Stimulated activated CD8-positive, alpha-beta memory T cell treated with anti-CD3 and anti-CD28 coated beads, Interleukin-4, amount 100 ng/mL, for 4 hours (primary cell): Measurements from ENCODE around the gene SLC12A6.
A peak's percentile ranks its signal among the peaks of the same experiment; 100 is the strongest.

ENCODE experiments used
- DNase-seq, 2 donors: peaks; one replicate each; pipeline ENCODE4 v3.0.0-alpha.2; 2020; ENCODE audit warnings: low read depth in 2 of 2, low spot score in 1 of 2

The SLC12A6 gene

DNA sequence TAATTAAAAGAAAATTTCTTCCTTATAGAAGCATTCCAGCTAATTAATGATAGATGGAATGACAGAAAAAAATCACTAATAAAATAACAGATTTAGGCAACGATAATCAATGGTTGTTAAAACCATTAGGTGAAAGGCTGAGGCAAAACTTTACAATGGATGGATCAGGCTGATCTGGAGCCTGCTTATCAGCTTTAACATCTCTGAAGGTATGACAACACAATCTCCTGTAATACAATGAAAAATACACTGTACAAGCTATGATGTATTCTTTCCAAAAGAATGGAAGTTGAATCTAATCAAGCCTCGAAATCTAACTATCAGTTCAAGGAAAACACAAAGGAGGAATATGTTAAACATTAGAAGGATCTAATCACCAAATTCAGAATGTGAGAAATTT, 73.5 kb downstream of the SLC12A6 start:
- no peak for DNase-seq

DNA sequence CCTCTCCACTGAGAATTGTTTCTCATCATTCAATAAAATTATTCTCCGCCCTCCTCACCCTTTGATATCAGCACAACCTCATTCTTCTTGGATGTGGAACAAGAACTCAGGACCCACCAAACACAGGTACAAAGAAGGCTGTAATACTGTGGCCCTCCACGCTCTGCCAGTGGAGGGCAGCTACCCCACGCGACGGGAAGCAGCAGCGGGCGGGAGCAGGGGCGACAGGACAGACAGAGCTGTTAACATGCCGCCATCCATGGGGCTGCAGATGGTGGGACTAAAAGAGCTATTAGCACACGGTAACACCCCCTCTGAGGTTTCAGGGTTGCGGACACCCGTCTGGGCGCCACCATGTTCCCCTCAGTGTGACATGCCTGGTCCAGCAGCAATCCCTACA, 75.2 kb downstream of the SLC12A6 start:
- no peak for DNase-seq

DNA sequence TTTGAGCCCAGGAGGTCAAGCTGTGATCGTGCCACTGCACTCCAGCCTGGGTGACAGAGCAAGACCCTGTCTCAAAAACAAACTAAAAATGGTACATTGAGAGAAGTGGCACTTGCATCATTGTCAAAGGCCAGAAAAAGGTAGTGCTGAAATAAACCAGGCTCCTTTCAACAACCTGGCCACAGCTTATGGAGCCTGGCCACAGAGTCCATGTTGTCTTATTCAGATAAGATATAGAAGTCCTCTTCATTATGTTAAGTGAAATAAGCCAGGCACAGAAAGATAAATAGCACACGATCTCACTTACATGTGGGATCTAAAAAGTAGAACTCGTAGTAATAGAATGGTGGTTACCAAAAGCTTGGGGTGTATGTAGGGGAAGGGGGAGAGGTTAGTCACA, 78.0 kb downstream of the SLC12A6 start:
- no peak for DNase-seq

DNA sequence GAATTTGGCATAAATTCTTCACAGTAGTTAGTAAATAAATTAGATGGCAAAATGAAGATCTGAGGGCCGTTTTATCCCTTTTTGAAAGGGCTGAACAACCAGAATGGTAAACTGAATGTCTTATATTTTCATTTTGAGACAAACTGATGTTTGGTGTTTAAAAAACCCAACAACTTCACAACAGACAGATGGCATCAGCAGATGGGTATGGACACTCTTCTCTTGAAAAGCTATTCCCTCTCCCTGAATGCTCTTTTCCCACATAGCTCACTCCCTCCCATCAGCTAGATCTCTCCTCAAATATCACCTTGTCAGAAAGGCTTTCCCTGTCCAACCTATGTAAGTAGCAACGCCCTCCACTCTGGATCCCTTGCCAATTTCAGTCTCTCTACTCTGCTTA, 79.4 kb downstream of the SLC12A6 start:
- no peak for DNase-seq

DNA sequence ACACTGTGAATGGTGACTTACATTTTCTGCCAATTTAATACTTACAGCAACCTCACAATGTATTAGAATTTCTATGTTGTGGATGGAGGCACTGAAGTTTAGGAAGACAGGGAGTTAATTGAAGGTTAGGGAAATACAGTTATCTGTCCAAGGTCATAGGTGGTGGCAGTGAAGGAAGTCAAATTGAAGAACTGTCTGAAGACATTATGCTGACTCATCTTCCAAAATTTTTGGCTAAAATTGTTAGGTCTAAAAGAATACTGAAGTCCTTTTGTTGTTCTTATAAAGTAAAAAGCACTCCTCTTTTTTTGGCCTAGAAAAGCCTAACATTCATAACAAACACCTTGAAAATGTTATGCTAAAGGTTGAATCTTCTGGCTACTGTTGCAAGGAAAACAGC, 85.0 kb downstream of the SLC12A6 start:
- DNase-seq = no peak

DNA sequence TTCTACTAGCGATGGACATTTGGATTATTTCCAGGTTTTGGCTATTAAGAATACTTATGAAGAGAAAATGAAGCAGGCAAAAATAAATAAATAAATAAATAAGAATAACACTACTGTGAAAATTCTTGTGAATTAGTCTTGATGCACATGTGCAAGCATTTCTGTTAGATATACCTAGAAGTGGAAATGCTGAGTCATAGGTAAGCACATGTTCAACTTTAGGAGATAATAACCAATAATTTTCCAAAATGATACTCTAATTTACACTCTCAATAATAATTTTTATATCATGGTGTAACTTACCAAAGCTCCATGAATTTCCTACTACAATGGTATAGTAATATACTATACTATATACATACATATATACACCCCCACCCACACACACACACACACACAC, 89.4 kb downstream of the SLC12A6 start:
- DNase-seq = no peak

DNA sequence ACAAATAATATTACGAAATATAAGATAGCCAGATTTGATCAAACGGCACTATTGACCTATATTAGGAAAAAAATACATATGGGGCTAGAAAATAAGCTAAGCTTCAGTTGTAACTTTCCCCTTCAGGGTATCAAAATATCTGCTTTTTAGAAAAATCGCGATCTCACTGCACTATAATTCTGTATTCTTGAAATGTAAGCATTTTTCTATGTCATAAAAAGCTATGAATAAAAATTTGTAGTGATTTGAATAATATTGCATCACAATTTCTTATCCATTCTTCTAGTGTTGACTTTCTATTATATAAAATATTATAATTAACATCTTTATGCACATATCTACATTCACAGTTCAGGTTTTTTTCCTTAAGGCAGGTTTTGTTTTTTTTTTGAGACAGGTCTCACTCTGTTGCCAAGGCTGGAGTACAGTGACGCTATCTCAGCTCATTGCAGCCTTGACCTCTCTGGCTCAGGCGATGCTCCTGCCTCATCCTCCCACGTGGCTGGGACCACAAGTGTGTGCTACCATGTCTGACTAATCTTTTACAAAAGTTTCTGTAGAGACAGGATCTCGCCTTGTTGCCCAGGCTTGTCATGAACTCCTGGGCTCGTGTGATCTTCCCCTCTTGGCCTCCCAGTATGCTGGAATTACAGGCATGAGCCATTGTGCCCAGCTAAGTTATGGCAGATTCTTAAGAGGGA, 91.2 kb downstream of the SLC12A6 start:
- DNase-seq = no peak

DNA sequence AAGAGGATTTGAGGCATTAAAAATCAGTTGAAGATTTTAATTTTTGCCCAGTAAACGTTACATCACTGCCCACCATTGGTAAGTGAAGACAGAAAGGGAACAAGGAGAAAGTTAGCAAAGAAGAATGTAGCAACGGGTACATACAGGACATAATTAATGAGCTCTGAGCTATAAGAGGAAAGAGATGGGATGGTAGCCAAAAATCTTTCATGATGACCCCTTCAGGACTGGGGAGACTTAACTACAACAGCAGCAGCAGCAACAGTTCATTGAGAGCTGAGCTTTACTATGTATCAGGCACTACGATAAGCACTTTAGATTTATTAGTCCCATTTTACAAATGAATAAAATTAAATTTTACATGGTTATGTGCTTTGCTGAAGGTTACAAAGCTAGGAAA, 94.4 kb downstream of the SLC12A6 start:
- DNase-seq = no peak

DNA sequence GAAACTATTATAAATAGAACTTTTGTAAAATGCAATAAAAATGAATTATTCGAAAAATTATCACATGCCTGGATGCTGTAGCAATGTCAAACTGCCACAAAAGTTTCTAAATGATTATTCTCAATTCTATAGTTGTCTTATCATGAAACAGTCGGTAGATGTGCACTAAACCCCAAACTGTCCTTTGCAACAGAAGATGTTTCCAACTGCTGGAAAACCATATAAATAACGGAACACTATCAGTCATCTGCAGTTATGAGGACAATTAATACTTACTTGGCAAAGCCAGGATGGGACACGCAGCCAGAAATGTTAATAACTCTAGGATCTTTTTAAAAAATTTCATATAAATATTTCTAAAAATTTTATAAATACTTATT, 95.3 kb downstream of the SLC12A6 start:
- DNase-seq = no peak

DNA sequence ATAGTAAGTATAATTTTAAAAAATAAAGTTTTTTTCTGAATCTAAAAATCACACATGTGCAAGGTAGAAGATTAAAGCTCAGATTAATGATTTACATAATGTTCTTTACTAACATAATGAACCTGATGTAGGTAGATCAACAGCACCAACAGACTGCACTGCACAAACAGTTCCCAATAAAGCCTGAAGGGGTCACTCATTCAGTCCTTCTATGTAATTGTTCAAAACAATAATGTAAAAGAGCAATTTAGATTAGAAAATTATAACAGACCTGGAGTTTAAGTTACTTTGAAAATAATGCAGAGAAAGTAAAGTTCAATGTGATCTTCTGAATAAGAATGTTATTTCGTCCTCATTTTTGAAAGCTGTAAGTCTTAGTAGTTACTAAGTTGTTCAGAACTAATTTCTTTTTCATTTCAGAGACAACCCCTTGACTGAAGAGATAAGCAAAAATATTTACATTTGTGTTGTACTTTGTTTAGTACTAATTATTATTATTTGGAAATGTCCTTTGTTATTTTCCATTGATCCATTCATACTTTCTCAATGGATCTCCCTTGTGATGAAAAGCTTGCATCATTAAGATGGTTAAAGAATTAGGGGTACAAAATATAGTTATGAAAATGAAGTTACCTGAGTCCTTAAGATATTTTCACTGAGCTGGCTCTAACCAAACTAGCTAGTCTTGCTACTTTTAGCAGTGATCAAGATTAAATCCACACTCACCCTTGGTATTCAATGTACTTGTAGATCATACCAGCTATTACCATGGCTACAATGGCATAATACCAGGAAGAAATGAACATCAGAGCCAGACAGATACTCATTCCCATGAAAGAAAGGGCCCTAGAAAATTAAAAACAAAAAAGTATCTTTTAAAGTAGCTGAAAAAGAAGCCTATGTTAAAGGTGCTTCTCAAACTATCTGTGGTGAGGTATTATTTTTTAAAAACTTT, 95.9 kb downstream of the SLC12A6 start:
- DNase-seq = no peak

DNA sequence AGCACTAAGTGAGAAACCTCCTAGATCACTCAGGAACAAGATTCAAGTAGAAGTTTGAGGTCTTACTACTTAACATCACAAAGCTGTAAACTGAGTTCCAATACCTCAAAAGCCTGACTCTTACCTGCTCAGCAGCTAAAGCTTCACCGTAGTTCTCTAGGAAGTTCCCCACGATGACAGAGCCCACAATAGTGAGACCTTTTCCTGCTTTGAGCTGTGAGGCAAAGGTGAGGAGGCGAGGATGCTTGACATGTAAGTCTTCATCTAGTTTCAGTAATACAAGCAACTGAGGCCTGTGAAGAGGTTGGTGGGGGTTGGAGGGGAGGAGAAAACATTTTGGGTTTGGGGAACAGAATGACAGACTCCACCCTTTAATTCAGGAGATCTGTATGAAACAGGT, 97.0 kb downstream of the SLC12A6 start:
- DNase-seq = no peak

DNA sequence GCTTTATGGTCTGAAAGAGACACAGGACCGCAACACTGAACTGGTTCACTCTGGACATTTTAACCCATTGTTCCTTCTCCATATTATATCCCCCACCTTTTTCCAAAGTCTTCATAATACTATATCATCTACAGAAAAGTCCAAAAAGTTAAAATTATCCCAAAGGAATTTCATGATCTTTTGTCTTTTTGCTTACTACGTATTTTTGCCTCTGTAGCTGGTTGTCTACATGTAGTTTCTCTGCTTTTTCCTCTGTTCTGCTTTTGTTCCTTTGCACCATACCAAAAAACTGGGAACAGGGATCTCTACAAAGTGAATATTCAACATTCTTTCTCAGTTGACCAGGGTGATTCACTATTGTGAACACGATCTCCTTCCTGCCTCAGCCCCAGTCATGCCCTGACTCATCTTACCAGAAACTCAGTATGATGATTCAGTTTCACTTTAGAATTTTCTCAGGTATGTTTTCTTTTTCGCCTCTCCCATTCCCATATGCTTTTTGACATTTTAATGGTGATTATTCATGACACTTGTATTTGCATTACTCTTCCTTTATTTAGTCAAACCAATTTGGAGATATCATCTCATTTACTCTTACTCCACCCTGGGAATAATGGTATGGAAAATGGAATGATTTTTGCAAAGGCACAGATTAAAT, 98.3 kb downstream of the SLC12A6 start:
- no peak for DNase-seq

DNA sequence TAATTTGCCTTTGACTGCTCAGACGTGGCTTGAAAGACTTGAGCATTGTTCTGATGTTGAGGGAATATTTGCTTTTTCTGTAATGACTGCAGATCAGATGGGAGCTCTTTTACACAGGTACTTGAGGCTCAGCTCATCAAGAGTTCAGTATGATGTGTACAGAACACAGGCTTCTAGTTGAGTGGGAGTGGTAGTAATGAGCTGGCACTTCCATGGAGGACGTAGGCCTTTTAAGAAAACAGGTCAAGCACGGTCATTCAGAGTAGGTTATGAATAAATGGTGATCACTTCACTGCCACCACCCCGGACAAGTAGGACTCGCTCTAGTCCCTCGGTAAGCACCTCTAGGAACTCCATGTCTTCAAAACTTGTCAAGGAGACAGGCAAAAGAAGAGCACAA, 104.0 kb downstream of the SLC12A6 start:
- DNase-seq = no peak

DNA sequence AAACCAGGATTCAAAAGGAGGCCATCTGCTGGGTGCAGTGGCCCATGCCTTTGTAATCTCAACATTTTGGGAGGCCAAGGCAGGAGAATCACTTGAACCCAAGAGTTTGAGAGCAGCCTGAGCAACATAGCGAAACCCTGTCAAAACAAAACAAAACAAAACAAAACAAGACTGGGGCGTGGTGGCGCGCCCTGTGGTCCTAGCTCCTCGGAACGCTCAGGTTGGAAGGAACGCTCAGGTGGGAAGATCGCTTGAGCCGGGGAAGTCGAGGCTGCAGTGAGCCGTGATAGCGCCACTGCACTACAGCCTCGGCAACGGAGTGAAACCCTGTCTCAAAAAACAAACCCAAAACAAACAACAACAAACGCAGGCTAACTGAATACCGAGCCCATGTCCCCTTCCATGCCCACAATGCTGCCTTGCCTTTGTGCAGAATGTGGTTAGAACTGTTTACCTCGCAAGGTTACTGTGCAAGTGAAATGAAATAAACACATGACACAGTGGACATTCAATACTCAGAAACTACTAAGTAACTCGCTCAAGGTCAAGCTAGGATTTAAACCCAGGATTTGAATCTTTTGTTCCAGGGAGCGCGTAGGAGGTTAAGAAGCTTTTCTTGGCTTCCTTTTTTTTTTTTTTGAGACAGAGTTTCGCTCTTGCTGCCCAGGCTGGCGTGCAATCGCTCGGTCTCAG, 113.5 kb downstream of the SLC12A6 start:
- DNase-seq = no peak

DNA sequence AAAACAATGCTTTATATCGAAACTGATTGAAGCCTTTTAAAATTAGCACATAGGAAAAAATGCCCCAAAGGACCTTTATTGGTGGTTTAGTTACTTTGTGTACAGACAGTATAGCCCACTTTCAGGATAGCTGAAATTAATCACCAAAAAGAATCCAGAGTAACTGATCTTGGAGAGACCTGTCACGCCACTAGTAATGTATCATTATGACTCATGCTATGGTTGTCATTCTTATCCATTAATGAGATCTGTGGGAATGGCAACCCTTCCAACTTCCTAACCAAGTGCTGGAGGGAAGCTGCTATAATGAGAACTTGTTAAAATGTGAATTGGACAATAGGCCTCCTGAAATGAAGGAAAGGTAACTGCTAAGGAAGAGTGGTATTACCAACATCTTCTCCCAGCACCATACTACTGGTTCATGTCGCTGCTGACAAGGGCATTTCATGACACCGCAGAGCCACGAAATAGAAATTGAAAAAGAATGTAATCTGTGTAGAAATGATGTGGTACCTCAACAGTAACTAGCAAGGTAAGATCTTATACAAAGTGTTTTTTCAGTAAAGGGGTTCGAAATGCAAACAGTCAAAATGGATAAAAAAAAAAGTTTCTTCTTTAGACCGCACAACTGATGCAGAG, 119.9 kb downstream of the SLC12A6 start:
- DNase-seq = no peak

DNA sequence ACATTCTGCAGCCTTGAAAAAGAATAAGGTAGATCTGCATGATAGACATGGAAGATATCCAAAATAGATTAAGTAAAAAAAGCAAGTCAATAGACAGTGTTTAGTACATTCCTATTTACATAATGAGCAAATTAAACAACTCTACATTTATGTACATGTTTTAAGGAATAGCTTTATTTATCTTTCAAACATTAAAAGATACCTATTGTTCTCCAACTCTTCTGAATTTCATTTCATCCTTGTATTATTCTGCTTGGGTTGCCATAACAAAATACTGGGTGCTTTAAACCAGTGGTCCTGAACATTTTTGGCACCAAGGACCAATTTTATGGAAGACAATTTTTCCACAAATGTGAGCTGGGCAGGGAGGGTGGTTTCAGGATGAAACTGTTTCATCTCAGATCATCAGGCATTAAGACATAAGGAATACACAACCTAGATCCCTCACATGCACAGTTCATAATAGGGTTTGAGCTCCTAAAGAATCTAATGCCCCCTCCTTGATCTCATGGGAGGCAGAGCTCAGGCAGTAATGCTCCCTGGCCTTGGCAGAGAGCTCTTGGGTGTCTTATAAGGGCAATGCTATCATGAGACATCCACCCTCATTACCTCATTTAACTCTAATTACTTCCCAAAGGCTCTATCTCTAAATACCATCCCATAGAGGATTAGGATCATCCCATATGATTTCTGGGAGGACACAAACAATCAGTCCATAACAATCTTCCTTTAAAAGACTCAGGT, 120.9 kb downstream of the SLC12A6 start:
- DNase-seq = no peak

DNA sequence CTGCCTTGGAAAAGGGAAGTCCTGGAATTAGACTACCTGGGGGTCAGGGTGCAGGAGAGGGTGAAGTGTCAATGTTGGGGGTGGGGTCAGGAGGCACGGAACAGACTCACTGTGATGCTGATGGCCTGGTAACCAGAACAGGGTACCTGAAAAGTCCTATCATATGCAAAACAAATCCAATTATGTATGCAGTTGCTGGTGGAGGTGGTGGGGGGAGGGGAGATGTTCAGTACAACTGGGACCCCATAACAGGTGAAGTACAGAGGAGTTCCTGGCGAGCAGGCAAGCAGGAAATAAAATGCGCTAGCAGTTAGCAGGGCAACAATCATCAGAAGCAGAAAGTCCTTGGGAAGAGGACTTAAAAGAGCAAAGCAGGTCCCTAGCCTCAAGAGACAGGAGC, 123.4 kb downstream of the SLC12A6 start:
- DNase-seq = no peak

DNA sequence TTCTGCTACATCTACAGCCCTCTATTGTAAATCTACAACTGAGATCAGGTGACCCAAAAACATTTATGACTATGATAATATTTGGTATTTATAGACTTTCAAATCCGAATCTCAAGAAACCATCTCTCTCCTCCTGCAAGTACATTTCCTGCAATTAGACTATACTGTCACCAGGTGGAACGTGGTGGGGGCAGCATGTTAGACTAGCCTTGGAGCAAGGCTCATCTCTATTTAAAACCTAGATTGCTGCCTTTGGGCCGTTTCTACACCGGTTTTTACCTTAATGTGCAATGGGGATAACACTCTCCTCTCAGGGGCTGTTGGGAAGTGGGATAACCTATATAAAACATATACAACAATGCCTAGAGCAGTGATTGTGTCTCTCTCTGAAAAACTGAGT, 123.9 kb downstream of the SLC12A6 start:
- no peak for DNase-seq

DNA sequence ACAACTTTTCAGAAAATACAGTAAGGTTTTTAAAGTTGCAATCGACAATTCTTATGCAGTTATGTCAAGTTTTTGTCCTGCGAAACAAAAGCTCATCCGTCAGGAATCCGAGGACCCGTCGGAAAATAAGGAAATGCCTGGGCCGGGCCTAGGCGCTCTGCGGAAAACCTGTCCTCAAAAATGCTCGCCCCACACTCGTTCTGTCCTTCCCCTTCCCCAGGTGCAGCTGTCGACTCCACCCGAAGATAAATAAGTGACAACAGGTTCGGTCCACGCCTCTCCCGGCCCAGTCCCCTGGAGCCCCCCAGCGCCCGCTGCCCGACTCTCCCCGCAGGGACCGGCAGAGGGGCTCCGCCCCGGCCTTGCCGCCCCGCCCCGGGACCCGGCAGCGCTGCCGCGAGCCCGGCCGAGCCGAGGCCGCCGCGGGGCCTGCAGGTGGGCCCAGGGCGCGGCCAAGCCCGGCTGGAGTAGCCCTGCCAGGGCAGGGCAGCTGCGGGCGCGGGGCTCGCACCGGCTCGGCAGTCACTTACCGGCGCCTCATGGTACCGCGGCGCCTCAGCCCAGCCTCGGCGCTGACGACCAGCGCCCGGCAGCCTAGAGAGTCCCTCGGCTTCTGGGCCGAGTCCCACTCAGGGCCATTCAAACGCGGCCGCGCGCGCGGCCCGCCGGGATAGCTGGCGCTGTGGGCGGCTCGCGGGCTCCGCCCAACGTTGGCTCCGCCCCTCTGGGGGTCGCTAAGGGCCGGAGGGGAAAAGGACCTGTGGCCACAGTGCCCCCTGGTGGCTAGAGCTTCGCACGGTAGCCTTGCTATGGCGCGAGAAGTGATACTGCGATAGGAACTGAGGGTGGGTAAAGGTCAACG, 127.9 kb downstream of the SLC12A6 start, which contains the start of gene KATNBL1:
Gene KATNBL1 (minus strand): TSS at position 676 of the 862 bp plus-strand sequence. CDS start 46,420 bp downstream, outside the sequence.
- DNase-seq = peak; percentile 90 to 98
